Endodermal cell (in vitro differentiated cells): ENCODE measurements around the gene C1QL4. TPM values are rescaled to one million over a fixed set of nuclear protein-coding genes. Genes with fewer than 3 reads are reported as not detected.
"Not testable (repeated sequence)": the region's sequence is repeated elsewhere in the genome, so short reads cannot be mapped to it uniquely, and the experiment has no call there.

Source experiments
- DNase-seq: peaks from one replicate; pipeline ENCODE4 v3.0.0-alpha.2; 2017
- H3K27ac ChIP-seq: 2 replicates; pipeline ENCODE4 v1.5.1; 2013; ENCODE audit warnings: mild to moderate bottlenecking, low read depth, low read length, moderate library complexity
- H3K27me3 ChIP-seq: 2 replicates; pipeline ENCODE4 v1.6.1; 2013; ENCODE audit warnings: mild to moderate bottlenecking, low read length, moderate library complexity; ENCODE audit not compliant: insufficient read depth, control insufficient read depth, poor library complexity, severe bottlenecking
- H3K36me3 ChIP-seq: 2 replicates; pipeline ENCODE4 v1.7.0; 2013; ENCODE audit warnings: mild to moderate bottlenecking, low read length, moderate library complexity; ENCODE audit not compliant: control insufficient read depth, insufficient read depth
- H3K4me1 ChIP-seq: one replicate; pipeline ENCODE4 v1.7.0; 2013; ENCODE audit warnings: low read length; ENCODE audit not compliant: control insufficient read depth, insufficient read depth
- H3K4me3 ChIP-seq: 2 replicates; pipeline ENCODE4 v1.5.1; 2013; ENCODE audit warnings: mild to moderate bottlenecking, low read length, moderate library complexity
- H3K9ac ChIP-seq: 2 replicates; pipeline ENCODE4 v1.6.1; 2013; ENCODE audit warnings: mild to moderate bottlenecking, low read length, moderate library complexity; ENCODE audit not compliant: poor library complexity, severe bottlenecking; ENCODE audit errors: extremely low read depth
- H3K9me3 ChIP-seq: 2 replicates; pipeline ENCODE4 v1.6.1; 2013; ENCODE audit warnings: mild to moderate bottlenecking, low read length, moderate library complexity; ENCODE audit not compliant: control insufficient read depth
- H3K27ac Mint-ChIP-seq: 2 replicates; pipeline ENCODE4 v1.8.0; 2020; ENCODE audit warnings: mixed read lengths
- H3K27me3 Mint-ChIP-seq: 2 replicates; pipeline ENCODE4 v1.8.0; 2021; ENCODE audit warnings: mild to moderate bottlenecking, mixed read lengths; ENCODE audit not compliant: insufficient read depth
- H3K36me3 Mint-ChIP-seq: 2 replicates; pipeline ENCODE4 v1.8.0; 2020; ENCODE audit warnings: low read depth, mixed read lengths
- H3K4me1 Mint-ChIP-seq: 2 replicates; pipeline ENCODE4 v1.8.0; 2020; ENCODE audit warnings: mixed read lengths
- H3K4me3 Mint-ChIP-seq: 2 replicates; pipeline ENCODE4 v1.8.0; 2020; ENCODE audit warnings: mild to moderate bottlenecking, moderate library complexity, mixed read lengths
- H3K9me3 Mint-ChIP-seq: 2 replicates; pipeline ENCODE4 v1.8.0; 2020; ENCODE audit warnings: mild to moderate bottlenecking, mixed read lengths
- CTCF ChIP-seq: fragments of 200-600 bp; sonication (generic); conservative IDR thresholded peaks from 2 replicates; pipeline ENCODE4 v1.5.0; 2021; ENCODE audit warnings: antibody characterized with exemption, mild to moderate bottlenecking
- WGBS, 2 experiments: methylation state at CpG; one replicate each; pipeline versions ENCODE4 v1.1.5 to v1.1.7; 2013; ENCODE audit warnings: missing lambda C conversion rate in 2 of 2, mixed read lengths in 1 of 2; ENCODE audit not compliant: insufficient coverage in 1 of 2, insufficient read length in 1 of 2; 5-methylcytosine and 5-hydroxymethylcytosine counted together
- total RNA-seq, 2 donors: library from RNA; stranded (reverse); fragmentation: NEBNext Ultra II Directional in 1 of 2; extraction: Animal tissue kit (Norgen Biotek cat#: 25700) in 1 of 2; gene quantifications; 2 replicates in 1 of 2; 3 replicates in 1 of 2; pipeline ENCODE4 v1.2.1, GENCODE V29; 2021

Gene C1QL4
- total RNA-seq, 2 donors from 2014 or later: 0.20 to 0.38 TPM

GRCh38 chr12:49323524-49324097 lies 13.4 kb downstream of the C1QL4 start:
- Histone ChIP-seq H3K9me3 (no peaks in the 10 kb centered on the region), H3K4me1 (peaks cover 4% of the 10 kb centered on the region), H3K4me3 (peak overlapping the region; percentile 93), H3K36me3 (peaks cover 27% of the 10 kb centered on the region), H3K27me3 (peaks cover 11% of the 10 kb centered on the region), H3K27ac (no peak overlapping the region), H3K9ac (peak overlapping the region; percentile 84)
- no peaks in the 10 kb centered on the region for H3K9me3 Mint-ChIP-seq
- peaks cover 18% of the 10 kb centered on the region for H3K36me3 Mint-ChIP-seq
- TF ChIP-seq CTCF: no peak
- peak overlapping the region; percentile 99 for H3K4me3 Mint-ChIP-seq
- peaks cover 12% of the 10 kb centered on the region for H3K4me1 Mint-ChIP-seq
- 14 to 20% methylated on average over 9 to 19 of the region's 19 CpGs for WGBS, 2 experiments
- no peak for DNase-seq
- H3K27me3 Mint-ChIP-seq: peaks cover 11% of the 10 kb centered on the region
- peak overlapping the region; percentile 99 for H3K27ac Mint-ChIP-seq

- Mint-ChIP-seq H3K27ac (peak within 1 kb of the TSS; percentile 99), H3K36me3 (peaks cover 17% of the 10 kb centered on the region), H3K4me3 (peak within 1 kb of the TSS; percentile 99), H3K9me3 (no peaks in the 10 kb centered on the region), H3K4me1 (peaks cover 12% of the 10 kb centered on the region), H3K27me3 (peaks cover 11% of the 10 kb centered on the region)
- Histone ChIP-seq H3K4me1 (peaks cover 4% of the 10 kb centered on the region), H3K36me3 (peaks cover 26% of the 10 kb centered on the region), H3K4me3 (peak within 1 kb of the TSS; percentile 93), H3K9me3 (no peaks in the 10 kb centered on the region), H3K27me3 (peaks cover 14% of the 10 kb centered on the region), H3K9ac (peak within 1 kb of the TSS; percentile 84), H3K27ac (no peak within 1 kb of the TSS)
- WGBS, 2 experiments: 0 to 1% methylated on average over 45 to 65 of the region's 65 CpGs
- TF ChIP-seq CTCF: no peak
- DNase-seq: peak; percentile 100
Observed at GRCh38 chr12:49322708-49323523, 14.1 kb downstream of the C1QL4 start, which contains the start of gene TROAP. Gene TROAP, plus strand, starts transcription at chr12:49323255. Its CDS starts 354 bp downstream, at chr12:49323609.

GRCh38 chr12:49322367-49322707 lies 14.7 kb downstream of the C1QL4 start:
- peak overlapping the region; percentile 91 for H3K27ac Mint-ChIP-seq
- peak overlapping the region; percentile 99 for H3K4me3 Mint-ChIP-seq
- H3K27me3 ChIP-seq: peaks cover 14% of the 10 kb centered on the region
- H3K9me3 ChIP-seq: no peaks in the 10 kb centered on the region
- H3K36me3 ChIP-seq: peaks cover 21% of the 10 kb centered on the region
- H3K4me1 ChIP-seq: peaks cover 4% of the 10 kb centered on the region
- H3K4me1 Mint-ChIP-seq: peaks cover 12% of the 10 kb centered on the region
- peaks cover 14% of the 10 kb centered on the region for H3K27me3 Mint-ChIP-seq
- H3K27ac ChIP-seq: no peak overlapping the region
- TF ChIP-seq CTCF: no peak
- peak overlapping the region; percentile 93 for H3K4me3 ChIP-seq
- 36 to 43% methylated on average over 5 to 10 of the region's 12 CpGs for WGBS, 2 experiments
- no peaks in the 10 kb centered on the region for H3K9me3 Mint-ChIP-seq
- DNase-seq: peak; percentile 73
- H3K36me3 Mint-ChIP-seq: peaks cover 12% of the 10 kb centered on the region
- peak overlapping the region; percentile 84 for H3K9ac ChIP-seq

GRCh38 chr12:49320411-49321103 lies 16.4 kb downstream of the C1QL4 start:
- H3K27ac ChIP-seq, H3K36me3 Mint-ChIP-seq, H3K4me3 Mint-ChIP-seq, H3K36me3 ChIP-seq, H3K9me3 Mint-ChIP-seq, H3K4me1 ChIP-seq, H3K9ac ChIP-seq, H3K9me3 ChIP-seq, DNase-seq, H3K4me3 ChIP-seq, H3K27ac Mint-ChIP-seq: not testable (repeated sequence)
- Mint-ChIP-seq H3K4me1 (peaks cover 12% of the 10 kb centered on the region), H3K27me3 (peaks cover 14% of the 10 kb centered on the region)
- peaks cover 14% of the 10 kb centered on the region for H3K27me3 ChIP-seq
- 89 to 95% methylated on average over 8 to 9 of the region's 9 CpGs for WGBS, 2 experiments
